ENCODE results near the gene TBL2.
"Not testable (repeated sequence)": the region's sequence is repeated elsewhere in the genome, so short reads cannot be mapped to it uniquely, and the experiment has no call there.

TBL2 gene

GRCh38 chr7:73557108-73557396 is 21.3 kb downstream of the TBL2 start:
- peaks cover 12% of the 10 kb centered on the region for H3K27me3 ChIP-seq
- H3K4me3 ChIP-seq (ENCODE audit: low read depth in 1 of 2, low read length in 1 of 2): peak overlapping the region; percentile 85 to 88
- TF ChIP-seq CTCF (IDR thresholded peaks at IDR 0.05): peak; percentile 41
- H3K36me3 ChIP-seq: peaks cover 5% of the 10 kb centered on the region
- peak overlapping the region; percentile 99 for H3K27ac ChIP-seq
- peaks cover 23% of the 10 kb centered on the region in 2 experiments for H3K4me1 ChIP-seq (ENCODE audit: control insufficient read depth in 1 of 2, insufficient read depth in 1 of 2, low read depth in 1 of 2, low read length in 1 of 2)
- no peaks in the 10 kb centered on the region for H3K9me3 ChIP-seq

- no peaks in the 10 kb centered on the region for H3K9me3 ChIP-seq
- H3K27ac ChIP-seq: peak overlapping the region; percentile 99
- peaks cover 10% of the 10 kb centered on the region for H3K27me3 ChIP-seq
- no peak for TF ChIP-seq CTCF (IDR thresholded peaks at IDR 0.05)
- peaks cover 23% of the 10 kb centered on the region in 2 experiments for H3K4me1 ChIP-seq (ENCODE audit: control insufficient read depth in 1 of 2, insufficient read depth in 1 of 2, low read depth in 1 of 2, low read length in 1 of 2)
- peak overlapping the region; percentile 85 to 88 for H3K4me3 ChIP-seq (ENCODE audit: low read depth in 1 of 2, low read length in 1 of 2)
- peaks cover 9% of the 10 kb centered on the region for H3K36me3 ChIP-seq
Observed at GRCh38 chr7:73556208-73557107, 21.9 kb downstream of the TBL2 start.

GRCh38 chr7:73555411-73555982 is 22.9 kb downstream of the TBL2 start:
- Histone ChIP-seq H3K4me3 (ENCODE audit: low read depth in 1 of 2, low read length in 1 of 2) (peak overlapping the region in 1 of 2 experiments; percentile 88), H3K9me3 (no peaks in the 10 kb centered on the region), H3K27ac (peak overlapping the region; percentile 99), H3K27me3 (peaks cover 8% of the 10 kb centered on the region), H3K4me1 (ENCODE audit: control insufficient read depth in 1 of 2, insufficient read depth in 1 of 2, low read depth in 1 of 2, low read length in 1 of 2) (peaks cover 23% of the 10 kb centered on the region in 2 experiments), H3K36me3 (peaks cover 17% of the 10 kb centered on the region)
- TF ChIP-seq CTCF (IDR thresholded peaks at IDR 0.05): no peak

DNA sequence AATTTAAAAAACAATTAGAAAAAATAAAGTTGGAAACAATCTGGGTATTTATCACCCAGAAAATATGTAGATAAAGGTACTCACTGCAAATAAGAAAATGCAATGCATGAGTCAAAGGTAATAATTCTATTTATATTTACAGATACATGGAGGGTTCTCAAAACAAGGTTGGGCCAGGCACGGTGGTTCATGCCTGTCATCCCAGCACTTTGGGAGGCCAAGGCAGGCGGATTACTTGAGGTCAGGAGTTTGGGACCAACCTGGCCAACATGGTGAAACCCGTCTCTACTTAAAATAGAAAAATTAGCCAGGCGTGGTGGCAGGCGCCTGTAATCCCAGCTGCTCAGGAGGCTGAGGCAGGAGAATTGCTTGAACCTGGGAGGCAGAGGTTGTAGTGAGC is 28.3 kb downstream of the TBL2 start:
- H3K27ac ChIP-seq; H3K9me3 ChIP-seq; H3K4me3 ChIP-seq (ENCODE audit: low read depth in 1 of 2, low read length in 1 of 2); H3K4me1 ChIP-seq (ENCODE audit: control insufficient read depth in 1 of 2, insufficient read depth in 1 of 2, low read depth in 1 of 2, low read length in 1 of 2); H3K27me3 ChIP-seq: not testable (repeated sequence)
- peaks cover 41% of the 10 kb centered on the region for H3K36me3 ChIP-seq

DNA sequence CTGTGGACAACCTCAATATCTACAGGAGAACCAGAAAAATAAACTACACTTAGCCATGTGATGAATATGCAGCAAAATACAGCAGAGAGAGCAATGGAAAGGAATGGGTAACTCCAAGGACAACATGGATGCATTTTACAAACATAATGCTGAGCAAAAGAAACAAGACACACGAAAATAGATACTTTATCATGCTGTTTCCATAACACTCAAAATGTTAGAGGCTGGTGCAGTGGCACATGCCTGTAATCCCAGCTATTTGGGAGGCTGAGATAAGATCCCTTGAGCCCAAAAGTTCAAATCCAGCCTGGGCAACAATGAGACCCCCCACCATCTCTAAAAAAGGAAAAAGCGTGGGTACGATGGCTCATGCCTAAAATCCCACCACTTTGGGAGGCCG is 29.2 kb downstream of the TBL2 start:
- Histone ChIP-seq H3K36me3 (peaks cover 41% of the 10 kb centered on the region), H3K9me3 (no peaks in the 10 kb centered on the region), H3K27me3 (no peaks in the 10 kb centered on the region), H3K4me3 (ENCODE audit: low read depth in 1 of 2, low read length in 1 of 2) (no peak overlapping the region), H3K27ac (no peak overlapping the region), H3K4me1 (ENCODE audit: control insufficient read depth in 1 of 2, insufficient read depth in 1 of 2, low read depth in 1 of 2, low read length in 1 of 2) (no peaks in the 10 kb centered on the region)
- TF ChIP-seq CTCF (IDR thresholded peaks at IDR 0.05): no peak

GRCh38 chr7:73547841-73548240 is 30.5 kb downstream of the TBL2 start:
- H3K36me3 ChIP-seq: peaks cover 55% of the 10 kb centered on the region
- H3K4me1 ChIP-seq (ENCODE audit: control insufficient read depth in 1 of 2, insufficient read depth in 1 of 2, low read depth in 1 of 2, low read length in 1 of 2): no peaks in the 10 kb centered on the region
- no peaks in the 10 kb centered on the region for H3K27me3 ChIP-seq
- no peaks in the 10 kb centered on the region for H3K9me3 ChIP-seq
- H3K27ac ChIP-seq: no peak overlapping the region
- no peak for TF ChIP-seq CTCF (IDR thresholded peaks at IDR 0.05)
- no peak overlapping the region for H3K4me3 ChIP-seq (ENCODE audit: low read depth in 1 of 2, low read length in 1 of 2)

Measured in neutrophil (primary cell).